Adrenal gland (tissue), 12 donors: Measurements from ENCODE around the gene PI4K2A. TPM values are rescaled to one million over a fixed set of nuclear protein-coding genes. Genes with fewer than 3 reads are reported as not detected.
"Not testable (repeated sequence)": the region's sequence is repeated elsewhere in the genome, so short reads cannot be mapped to it uniquely, and the experiment has no call there.

ENCODE experiments used
- DNase-seq, 7 donors: peaks; one replicate each; pipeline ENCODE4 v3.0.0-alpha.2; 2019 to 2020
- H3K27ac ChIP-seq, 5 donors: fragments of 200-600 bp; sonication (generic) in 4 of 5; 1 replicate in 3 of 5; 2 replicates in 2 of 5; pipeline versions ENCODE4 v1.5.1 to v1.8.0; 2016 to 2020; ENCODE audit warnings: mild to moderate bottlenecking in 1 of 5
- H3K27me3 ChIP-seq: fragments of 200-600 bp; 2 replicates; pipeline ENCODE4 v1.8.0; 2021
- H3K36me3 ChIP-seq, 2 donors: fragments of 200-600 bp; replicated peaks in 1 of 2; 1 replicate in 1 of 2; 2 replicates in 1 of 2; pipeline versions ENCODE4 v1.5.1 to v1.8.0; 2018 to 2022
- H3K4me1 ChIP-seq, 2 donors: fragments of 200-600 bp; replicated peaks in 1 of 2; 1 replicate in 1 of 2; 2 replicates in 1 of 2; pipeline versions ENCODE4 v1.5.1 to v1.8.0; 2018 to 2021
- H3K4me3 ChIP-seq, 4 donors: fragments of 200-600 bp; sonication (generic) in 3 of 4; one replicate each; pipeline ENCODE4 v1.5.1; 2016 to 2018
- H3K9me3 ChIP-seq, 3 donors: fragments of 200-600 bp; sonication (generic) in 1 of 3; replicated peaks in 1 of 3; 1 replicate in 2 of 3; 2 replicates in 1 of 3; pipeline versions ENCODE4 v1.5.1 to v1.8.0; 2016 to 2021
- POLR2A ChIP-seq, 2 donors: fragments of 450-650 bp; IDR thresholded peaks; one replicate each; pipeline ENCODE4 v1.6.1; 2017; ENCODE audit warnings: antibody characterized with exemption in 2 of 2, mild to moderate bottlenecking in 2 of 2, moderate library complexity in 1 of 2
- WGBS, 4 donors: extraction: QIAGEN DNeasy Blood & Tissue Kit in 2 of 4; methylation state at CpG; one replicate each; pipeline versions ENCODE4 v1.1.5 to v1.1.7; 2013 to 2017; 5-methylcytosine and 5-hydroxymethylcytosine counted together
- intact Hi-C, 2 donors: fragments of 100-400 bp; cut with DNase I; formaldehyde crosslinking; loops; one replicate each; pipeline versions ENCODE4 v1.14.1 to v1.15.0; 2022 to 2023
- polyA plus RNA-seq, 3 donors: library from polyadenylated mRNA; stranded (reverse); fragments of 200-250 nt in 2 of 3; fragments of 350-450 nt in 1 of 3; fragmentation: Illumina TruSeq in 1 of 3; extraction: RNeasy Lipid Tissue Mini Kit (QIAGEN cat#74804) in 1 of 3; gene quantifications; one replicate each; pipeline ENCODE4 v1.2.3, GENCODE V29; 2013 to 2014
- total RNA-seq, 9 donors: library from RNA; depleted of rRNA in 4 of 9; stranded (reverse); fragments of >200 nt in 4 of 9; fragments of 120-200 nt in 1 of 9; fragmentation: NEBNext Ultra II Directional in 1 of 9; extraction: Animal tissue kit (Norgen Biotek cat#: 25700) in 1 of 9; gene quantifications; one replicate each; pipeline versions ENCODE4 v1.1.0 to v1.2.4, GENCODE V29; 2013 to 2023
- TF ChIP-seq, protein P1 (sequence below), 6 experiments: fragments of 450-650 bp in 4 of 6; fragments of 200-600 bp in 2 of 6; sonication (generic) in 1 of 6; IDR thresholded peaks; 1 replicate in 5 of 6; 2 replicates in 1 of 6; pipeline versions ENCODE4 v1.5.1 to v1.8.0; 2016 to 2021; ENCODE audit warnings: antibody characterized with exemption in 6 of 6, mild to moderate bottlenecking in 2 of 6, moderate library complexity in 1 of 6
- donor health status: healthy with polysubstance abuse.
- donor health status: Bipolar disorder and iron deficiency.
- donor health status: DM: yes; HTN: yes; CAD: no.
- donor health status: DM: no; HTN: no; CAD: no.
- donor health status: DM: no; HTN: no; CAD: no.
- donor health status: DM: yes; HTN: yes; CAD: no.

The PI4K2A gene
- total and polyA plus RNA-seq, 12 donors = 17.8 to 70.8 (median 40.9) TPM

GRCh38 chr10:97683556-97684367 lies 43.3 kb downstream of the PI4K2A start:
- DNase-seq = peak in 4 of 7 donors; percentile 42 to 50 (median 44)
- H3K4me1 ChIP-seq = peaks cover 42 to 53% of the 10 kb centered on the region in 2 donors
- 22 to 37% (median 33%) methylated on average over 3 to 9 of the region's 9 CpGs for WGBS, 4 donors
- no peaks in the 10 kb centered on the region for H3K9me3 ChIP-seq
- no peaks in the 10 kb centered on the region for H3K27me3 ChIP-seq
- H3K36me3 ChIP-seq = peaks cover 0 to 5% of the 10 kb centered on the region in 2 donors
- peak overlapping the region in 4 of 5 donors; percentile 44 to 97 (median 94) for H3K27ac ChIP-seq
- TF ChIP-seq POLR2A (IDR thresholded peaks at IDR 0.05) = no peak
- TF ChIP-seq, protein P1, sequence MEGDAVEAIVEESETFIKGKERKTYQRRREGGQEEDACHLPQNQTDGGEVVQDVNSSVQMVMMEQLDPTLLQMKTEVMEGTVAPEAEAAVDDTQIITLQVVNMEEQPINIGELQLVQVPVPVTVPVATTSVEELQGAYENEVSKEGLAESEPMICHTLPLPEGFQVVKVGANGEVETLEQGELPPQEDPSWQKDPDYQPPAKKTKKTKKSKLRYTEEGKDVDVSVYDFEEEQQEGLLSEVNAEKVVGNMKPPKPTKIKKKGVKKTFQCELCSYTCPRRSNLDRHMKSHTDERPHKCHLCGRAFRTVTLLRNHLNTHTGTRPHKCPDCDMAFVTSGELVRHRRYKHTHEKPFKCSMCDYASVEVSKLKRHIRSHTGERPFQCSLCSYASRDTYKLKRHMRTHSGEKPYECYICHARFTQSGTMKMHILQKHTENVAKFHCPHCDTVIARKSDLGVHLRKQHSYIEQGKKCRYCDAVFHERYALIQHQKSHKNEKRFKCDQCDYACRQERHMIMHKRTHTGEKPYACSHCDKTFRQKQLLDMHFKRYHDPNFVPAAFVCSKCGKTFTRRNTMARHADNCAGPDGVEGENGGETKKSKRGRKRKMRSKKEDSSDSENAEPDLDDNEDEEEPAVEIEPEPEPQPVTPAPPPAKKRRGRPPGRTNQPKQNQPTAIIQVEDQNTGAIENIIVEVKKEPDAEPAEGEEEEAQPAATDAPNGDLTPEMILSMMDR (IDR thresholded peaks at IDR 0.05) = no peak
- intact Hi-C loops = no loop called here
- H3K4me3 ChIP-seq = peak overlapping the region in 1 of 4 donors; percentile 65

DNA sequence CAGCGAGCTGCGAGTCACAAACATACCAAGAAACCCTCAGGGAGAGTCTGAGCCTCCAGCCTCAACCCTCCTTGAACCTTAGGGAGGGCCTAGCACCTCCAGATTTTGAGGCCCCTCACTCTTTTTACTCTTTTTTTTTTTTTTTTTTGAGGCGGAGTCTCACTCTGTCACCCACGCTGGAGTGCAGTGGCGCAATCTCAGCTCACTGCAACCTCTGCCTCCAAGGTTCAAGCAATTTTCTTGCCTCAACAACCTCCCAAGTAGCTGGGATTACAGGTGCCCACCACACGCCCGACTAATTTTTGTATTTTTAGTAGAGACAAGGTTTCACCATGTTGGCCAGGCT lies 43.9 kb downstream of the PI4K2A start:
- Histone ChIP-seq H3K4me1 (peaks cover 46 to 59% of the 10 kb centered on the region in 2 donors), H3K27ac (peak overlapping the region in 4 of 5 donors; percentile 44 to 97 (median 94))
- not testable (repeated sequence) for DNase-seq

DNA sequence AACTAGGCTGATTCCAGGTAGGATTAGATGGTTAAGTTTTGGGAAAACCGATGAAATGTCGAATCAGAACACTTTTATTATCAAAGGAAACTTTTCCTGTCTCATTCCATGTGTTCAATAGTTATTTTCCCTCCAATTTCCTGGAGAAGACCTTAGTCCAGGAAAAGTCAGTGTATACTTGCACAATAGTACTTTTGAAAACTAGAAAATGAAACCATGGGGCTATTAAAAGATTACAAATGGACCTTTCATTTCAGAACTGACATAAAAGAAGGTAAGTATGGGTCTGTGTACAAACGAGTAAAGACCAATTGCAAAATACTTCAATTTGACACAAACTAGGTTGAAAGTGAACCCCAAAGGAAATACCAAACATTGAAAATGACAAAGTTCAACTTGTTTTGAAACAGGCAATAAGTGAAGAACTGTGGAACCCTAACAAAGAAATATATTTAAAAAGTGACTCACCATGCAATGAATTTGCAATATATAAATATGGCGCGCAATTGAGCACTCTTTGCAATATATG lies 44.5 kb downstream of the PI4K2A start:
- no peaks in the 10 kb centered on the region for H3K9me3 ChIP-seq
- no peak for TF ChIP-seq POLR2A (IDR thresholded peaks at IDR 0.05)
- TF ChIP-seq, protein P1 (IDR thresholded peaks at IDR 0.05) = no peak
- H3K4me3 ChIP-seq = peak overlapping the region in 2 of 4 donors; percentile 42 to 65
- no peaks in the 10 kb centered on the region for H3K36me3 ChIP-seq
- DNase-seq = no peak
- no peaks in the 10 kb centered on the region for H3K27me3 ChIP-seq
- peaks cover 46 to 61% of the 10 kb centered on the region in 2 donors for H3K4me1 ChIP-seq
- 55 to 71% (median 60%) methylated on average over 5 of the region's 5 CpGs for WGBS, 4 donors
- peak overlapping the region in 4 of 5 donors; percentile 91 to 97 (median 94) for H3K27ac ChIP-seq
- intact Hi-C loops = no loop called here

More for the DNA sequence above, 43.9 kb downstream of the PI4K2A start:
- WGBS, 4 donors = 66 to 78% (median 70%) methylated on average over 6 to 7 of the region's 7 CpGs
- intact Hi-C loops, H3K36me3 ChIP-seq, H3K27me3 ChIP-seq, H3K9me3 ChIP-seq: not testable (repeated sequence)
- peak overlapping the region in 1 of 4 donors; percentile 65 for H3K4me3 ChIP-seq

DNA sequence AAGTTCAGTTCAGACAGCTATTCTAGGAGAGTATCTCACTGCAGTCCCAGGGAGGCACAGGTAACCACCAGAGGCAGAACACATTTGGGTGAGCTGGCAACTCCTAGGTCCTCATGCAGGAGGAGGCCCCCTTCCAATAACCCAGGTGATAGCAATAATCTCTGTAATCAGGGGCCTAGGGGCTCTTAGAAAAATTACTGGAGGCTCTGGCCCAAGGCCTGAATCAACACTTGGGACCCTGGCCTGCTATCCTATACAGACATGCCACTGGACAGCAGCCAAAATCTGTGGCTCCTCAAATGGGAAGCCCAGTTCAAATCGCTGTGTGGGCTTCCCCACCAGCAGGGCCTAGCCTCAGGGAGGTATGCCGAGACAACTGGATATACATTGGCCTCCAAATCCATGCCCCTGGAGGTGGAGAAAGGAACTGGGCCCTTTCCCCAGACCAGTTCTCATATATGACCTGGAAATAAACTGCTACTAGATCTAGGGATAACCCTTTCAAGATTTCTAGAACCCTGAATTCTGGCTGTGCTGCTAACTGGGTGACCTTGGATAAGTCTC lies 45.0 kb downstream of the PI4K2A start:
- peaks cover 46 to 66% of the 10 kb centered on the region in 2 donors for H3K4me1 ChIP-seq
- TF ChIP-seq POLR2A (IDR thresholded peaks at IDR 0.05) = peak in 1 of 2 donors; percentile 0
- TF ChIP-seq, protein P1 (IDR thresholded peaks at IDR 0.05) = peak; percentile 6 to 40 (median 37)
- H3K27me3 ChIP-seq = no peaks in the 10 kb centered on the region
- peak in 6 of 7 donors; percentile 41 to 74 (median 53) for DNase-seq
- intact Hi-C loops = no loop called here
- H3K27ac ChIP-seq = peak overlapping the region in 4 of 5 donors; percentile 91 to 97 (median 94)
- no peaks in the 10 kb centered on the region for H3K9me3 ChIP-seq
- 25 to 50% (median 28%) methylated on average over 1 to 2 of the region's 2 CpGs for WGBS, 4 donors
- H3K4me3 ChIP-seq = peak overlapping the region in 2 of 4 donors; percentile 42 to 65
- no peaks in the 10 kb centered on the region for H3K36me3 ChIP-seq
